Testis (tissue), 3 donors: ENCODE data around the gene TSHZ3. TPM values are rescaled to one million over a fixed set of nuclear protein-coding genes. Genes with fewer than 3 reads are reported as not detected.

Experiments
- DNase-seq: peaks from one replicate; pipeline ENCODE4 v3.0.0-alpha.2; 2019
- H3K27ac ChIP-seq, 2 donors: fragments of 200-600 bp; sonication (generic); one replicate each; pipeline ENCODE4 v1.5.1; 2019
- H3K27me3 ChIP-seq: fragments of 200-600 bp; sonication (generic); one replicate; pipeline ENCODE4 v1.5.1; 2019
- H3K36me3 ChIP-seq: fragments of 200-600 bp; sonication (generic); one replicate; pipeline ENCODE4 v1.5.1; 2017; ENCODE audit warnings: low read depth; ENCODE audit errors: missing control alignments
- H3K4me1 ChIP-seq: fragments of 200-600 bp; sonication (generic); one replicate; pipeline ENCODE4 v1.5.1; 2019
- H3K4me3 ChIP-seq, 2 donors: fragments of 200-600 bp; sonication (generic); one replicate each; pipeline ENCODE4 v1.5.1; 2017 to 2019
- H3K9me3 ChIP-seq: fragments of 200-600 bp; sonication (generic); one replicate; pipeline ENCODE4 v1.5.1; 2017
- CTCF ChIP-seq, 3 experiments: fragments of 450-650 bp in 2 of 3; fragments of 200-600 bp in 1 of 3; sonication (generic) in 1 of 3; IDR thresholded peaks; one replicate each; pipeline ENCODE4 v1.5.1; 2016 to 2019; ENCODE audit warnings: antibody characterized with exemption in 3 of 3, mild to moderate bottlenecking in 2 of 3, moderate library complexity in 1 of 3
- POLR2A ChIP-seq: fragments of 450-650 bp; IDR thresholded peaks from one replicate; pipeline ENCODE4 v1.6.1; 2017; ENCODE audit warnings: antibody characterized with exemption, mild to moderate bottlenecking, moderate library complexity
- WGBS, 2 donors: methylation state at CpG; one replicate each; pipeline ENCODE4 v1.1.5; 2018; 5-methylcytosine and 5-hydroxymethylcytosine counted together
- intact Hi-C: fragments of 100-400 bp; cut with DNase I; formaldehyde crosslinking; loops from one replicate; pipeline ENCODE4 v1.15.1; 2023; ENCODE audit warnings: low total_unique reads
- polyA plus RNA-seq: library from polyadenylated mRNA; stranded (reverse); fragments of 350-450 nt; fragmentation: Illumina TruSeq; extraction: RNeasy Lipid Tissue Mini Kit (QIAGEN cat#74804); gene quantifications from one replicate; pipeline ENCODE4 v1.2.3, GENCODE V29; 2014; ENCODE audit warnings: low read depth, low replicate concordance; ENCODE audit not compliant: insufficient read depth
- total RNA-seq, 2 donors: library from RNA; depleted of rRNA; stranded (reverse); fragments of >200 nt; gene quantifications; one replicate each; pipeline ENCODE4 v1.2.3, GENCODE V29; 2016

The TSHZ3 gene
- total and polyA plus RNA-seq, 3 donors from 2014 or later = 6.8 to 12.7 (median 8.0) TPM

GRCh38 chr19:31328238-31328637 is 21.0 kb downstream of the TSHZ3 start:
- no peak overlapping the region for H3K27ac ChIP-seq
- intact Hi-C loops = no loop called here
- H3K4me3 ChIP-seq = no peak overlapping the region
- no peaks in the 10 kb centered on the region for H3K27me3 ChIP-seq
- DNase-seq = no peak
- H3K36me3 ChIP-seq = no peaks in the 10 kb centered on the region
- H3K4me1 ChIP-seq = no peaks in the 10 kb centered on the region
- TF ChIP-seq CTCF (IDR thresholded peaks at IDR 0.05) (no peak), POLR2A (no peak)
- H3K9me3 ChIP-seq = no peaks in the 10 kb centered on the region
- 94 to 96% methylated on average over 3 to 4 of the region's 4 CpGs for WGBS, 2 donors

DNA sequence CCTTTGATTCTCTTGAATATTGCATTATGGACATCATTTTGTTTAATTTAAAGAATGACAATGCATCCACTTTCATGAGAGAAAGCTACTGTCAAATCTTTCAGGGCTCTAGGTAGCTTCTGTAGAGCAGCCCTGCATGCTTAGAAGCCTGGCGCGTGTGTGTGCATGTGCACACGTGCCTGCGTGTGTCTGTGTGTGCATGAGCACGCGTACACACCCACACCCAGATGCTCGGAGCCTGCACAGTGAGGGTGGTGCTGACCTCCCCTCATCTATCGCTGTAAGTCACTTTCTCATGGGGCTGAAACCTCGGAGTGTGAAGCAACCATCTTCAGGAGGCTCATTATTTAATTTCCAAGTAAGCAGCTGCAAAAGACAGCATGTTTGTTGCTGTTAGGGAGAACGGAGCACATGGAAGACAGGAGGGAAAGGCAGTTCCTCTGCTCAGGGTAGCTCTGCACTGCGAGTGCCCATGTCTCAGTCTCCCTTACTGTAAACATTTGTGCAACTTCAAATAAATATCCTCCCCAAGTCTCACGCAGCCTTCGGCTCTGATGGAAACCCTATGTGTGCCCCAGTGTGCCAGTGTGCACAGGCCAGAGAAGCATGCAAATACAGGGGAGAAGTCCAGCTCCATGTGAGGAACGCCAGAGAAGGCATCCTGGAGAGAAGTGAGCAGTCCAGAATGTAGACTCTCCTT is 22.8 kb downstream of the TSHZ3 start:
- WGBS, 2 donors = 72 to 81% methylated on average over 14 of the region's 14 CpGs
- H3K27me3 ChIP-seq = no peaks in the 10 kb centered on the region
- intact Hi-C loops = no loop called here
- no peaks in the 10 kb centered on the region for H3K4me1 ChIP-seq
- DNase-seq = no peak
- H3K36me3 ChIP-seq = no peaks in the 10 kb centered on the region
- no peak for TF ChIP-seq CTCF (IDR thresholded peaks at IDR 0.05)
- no peak for TF ChIP-seq POLR2A
- H3K9me3 ChIP-seq = no peaks in the 10 kb centered on the region
- H3K27ac ChIP-seq = no peak overlapping the region
- H3K4me3 ChIP-seq = no peak overlapping the region

DNA sequence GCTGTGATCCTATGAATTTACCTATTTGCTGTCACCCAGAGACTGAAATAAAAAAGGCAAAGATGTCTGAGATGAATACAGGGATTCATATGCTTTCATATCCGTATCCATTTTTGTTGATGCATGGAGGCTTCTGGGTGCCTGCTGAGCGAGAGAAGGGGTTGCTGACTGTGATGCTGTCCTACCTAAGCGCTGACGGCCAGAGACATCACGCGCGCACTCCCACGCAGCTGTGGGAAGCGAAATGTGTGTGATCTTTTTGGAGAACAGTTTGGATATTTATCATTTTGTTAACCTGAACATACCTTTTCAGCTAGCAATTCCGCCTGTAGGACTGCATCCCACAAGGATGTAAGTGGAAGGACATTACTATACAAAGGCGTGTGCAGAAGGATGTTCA is 23.9 kb downstream of the TSHZ3 start:
- 94 to 96% methylated on average over 11 of the region's 11 CpGs for WGBS, 2 donors
- no peak for TF ChIP-seq CTCF (IDR thresholded peaks at IDR 0.05)
- no peak for TF ChIP-seq POLR2A
- H3K9me3 ChIP-seq = no peaks in the 10 kb centered on the region
- no peak overlapping the region for H3K27ac ChIP-seq
- H3K4me3 ChIP-seq = no peak overlapping the region
- intact Hi-C loops = no loop called here
- H3K27me3 ChIP-seq = no peaks in the 10 kb centered on the region
- DNase-seq = no peak
- no peaks in the 10 kb centered on the region for H3K36me3 ChIP-seq
- no peaks in the 10 kb centered on the region for H3K4me1 ChIP-seq

GRCh38 chr19:31319465-31319864 is 29.8 kb downstream of the TSHZ3 start:
- H3K9me3 ChIP-seq = no peaks in the 10 kb centered on the region
- DNase-seq = no peak
- no peaks in the 10 kb centered on the region for H3K36me3 ChIP-seq
- no peaks in the 10 kb centered on the region for H3K27me3 ChIP-seq
- WGBS, 2 donors = 54 to 60% methylated on average over 3 of the region's 3 CpGs
- H3K4me3 ChIP-seq = no peak overlapping the region
- intact Hi-C loops = no loop called here
- H3K4me1 ChIP-seq = peaks cover 13% of the 10 kb centered on the region
- no peak overlapping the region for H3K27ac ChIP-seq
- TF ChIP-seq CTCF (IDR thresholded peaks at IDR 0.05) (no peak), POLR2A (no peak)
